ENCODE results near the gene MPC1. TPM values are rescaled to one million over a fixed set of nuclear protein-coding genes. Genes with fewer than 3 reads are reported as not detected.
"Not testable (repeated sequence)": the region's sequence is repeated elsewhere in the genome, so short reads cannot be mapped to it uniquely, and the experiment has no call there.

MPC1 gene
- total RNA-seq, 1 donor: 23.5 TPM

DNA sequence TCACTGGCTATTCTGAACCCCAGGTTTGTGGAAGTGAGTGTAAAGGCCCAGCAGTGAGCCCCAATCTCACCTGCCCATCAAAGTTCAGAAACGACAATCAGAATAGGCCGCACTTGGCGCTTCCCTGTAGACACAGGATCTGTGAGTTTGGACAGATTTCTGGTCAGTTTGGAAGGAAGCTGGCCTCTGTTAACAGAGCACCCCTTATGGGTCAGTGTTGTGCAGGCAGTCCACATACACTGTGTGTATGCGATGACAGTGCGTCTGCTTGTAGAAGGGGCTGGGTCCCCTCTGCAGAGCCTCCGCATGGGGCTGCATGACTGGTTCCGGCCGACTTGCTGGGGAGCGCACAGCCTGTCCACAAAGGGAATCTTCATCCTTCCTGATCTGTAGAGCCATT is 3.4 kb upstream of the MPC1 start:
- no peaks in the 10 kb centered on the region for H4K20me1 ChIP-seq (ENCODE audit: insufficient read depth, low read length)
- H3K4me2 ChIP-seq (ENCODE audit: insufficient read depth, low read length): no peak overlapping the region
- H3K4me3 ChIP-seq (ENCODE audit: insufficient read depth, low read length): no peak overlapping the region
- peaks cover 5% of the 10 kb centered on the region for H3K79me2 ChIP-seq (ENCODE audit: insufficient read depth, low read length)
- no peaks in the 10 kb centered on the region for H3K9me3 ChIP-seq (ENCODE audit: low read depth, low read length)
- H2AFZ ChIP-seq (ENCODE audit: low read length): no peak overlapping the region
- H3K4me1 ChIP-seq (ENCODE audit: insufficient read depth, low read length): no peaks in the 10 kb centered on the region
- H3K36me3 ChIP-seq (ENCODE audit: insufficient read depth, low read length): no peaks in the 10 kb centered on the region
- H3K27ac ChIP-seq (ENCODE audit: low read depth, low read length): no peak overlapping the region
- H3K27me3 ChIP-seq (ENCODE audit: insufficient read depth, low read length): no peaks in the 10 kb centered on the region
- no peak for DNase-seq (ENCODE audit: insufficient read length, low spot score, missing footprints)
- TF ChIP-seq, protein P1, sequence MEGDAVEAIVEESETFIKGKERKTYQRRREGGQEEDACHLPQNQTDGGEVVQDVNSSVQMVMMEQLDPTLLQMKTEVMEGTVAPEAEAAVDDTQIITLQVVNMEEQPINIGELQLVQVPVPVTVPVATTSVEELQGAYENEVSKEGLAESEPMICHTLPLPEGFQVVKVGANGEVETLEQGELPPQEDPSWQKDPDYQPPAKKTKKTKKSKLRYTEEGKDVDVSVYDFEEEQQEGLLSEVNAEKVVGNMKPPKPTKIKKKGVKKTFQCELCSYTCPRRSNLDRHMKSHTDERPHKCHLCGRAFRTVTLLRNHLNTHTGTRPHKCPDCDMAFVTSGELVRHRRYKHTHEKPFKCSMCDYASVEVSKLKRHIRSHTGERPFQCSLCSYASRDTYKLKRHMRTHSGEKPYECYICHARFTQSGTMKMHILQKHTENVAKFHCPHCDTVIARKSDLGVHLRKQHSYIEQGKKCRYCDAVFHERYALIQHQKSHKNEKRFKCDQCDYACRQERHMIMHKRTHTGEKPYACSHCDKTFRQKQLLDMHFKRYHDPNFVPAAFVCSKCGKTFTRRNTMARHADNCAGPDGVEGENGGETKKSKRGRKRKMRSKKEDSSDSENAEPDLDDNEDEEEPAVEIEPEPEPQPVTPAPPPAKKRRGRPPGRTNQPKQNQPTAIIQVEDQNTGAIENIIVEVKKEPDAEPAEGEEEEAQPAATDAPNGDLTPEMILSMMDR (IDR thresholded peaks at IDR 0.05; ENCODE audit: extremely low read depth, low read depth, low read length): no peak

DNA sequence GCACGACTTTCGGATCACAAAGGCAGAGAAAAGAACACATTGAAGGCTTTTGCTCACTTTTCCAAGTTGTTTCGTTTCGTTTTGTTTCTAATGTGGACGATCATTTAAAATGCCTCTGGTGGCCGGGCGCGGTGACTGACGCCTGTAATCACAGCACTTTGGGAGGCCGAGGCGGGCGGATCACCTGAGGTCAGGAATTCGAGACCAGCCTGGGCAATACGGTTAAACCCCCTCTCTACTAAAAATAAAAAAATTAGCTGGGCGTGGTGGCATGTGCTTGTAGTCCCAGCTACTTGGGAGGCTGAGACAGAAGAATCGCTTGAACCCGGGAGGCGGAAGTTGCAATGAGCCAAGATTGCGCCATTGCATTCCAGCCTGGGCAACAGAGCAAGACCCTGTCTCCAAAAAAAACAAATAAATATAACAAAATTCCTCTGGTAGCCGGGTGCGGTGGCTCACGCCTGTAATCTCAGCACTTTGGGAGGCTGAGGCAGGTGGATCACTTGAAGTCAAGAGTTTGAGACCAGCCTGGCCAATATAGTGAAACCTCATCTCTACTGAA is 1.1 kb upstream of the MPC1 start:
- peak overlapping the region; percentile 97 for H2AFZ ChIP-seq (ENCODE audit: low read length)
- H3K4me1 ChIP-seq (ENCODE audit: insufficient read depth, low read length); H3K27me3 ChIP-seq (ENCODE audit: insufficient read depth, low read length); H3K36me3 ChIP-seq (ENCODE audit: insufficient read depth, low read length); H3K9me3 ChIP-seq (ENCODE audit: low read depth, low read length); DNase-seq (ENCODE audit: insufficient read length, low spot score, missing footprints); H4K20me1 ChIP-seq (ENCODE audit: insufficient read depth, low read length): not testable (repeated sequence)
- H3K27ac ChIP-seq (ENCODE audit: low read depth, low read length): peak overlapping the region; percentile 85
- peaks cover 10% of the 10 kb centered on the region for H3K79me2 ChIP-seq (ENCODE audit: insufficient read depth, low read length)
- peak overlapping the region; percentile 99 for H3K4me2 ChIP-seq (ENCODE audit: insufficient read depth, low read length)
- peak overlapping the region; percentile 92 for H3K4me3 ChIP-seq (ENCODE audit: insufficient read depth, low read length)

DNA sequence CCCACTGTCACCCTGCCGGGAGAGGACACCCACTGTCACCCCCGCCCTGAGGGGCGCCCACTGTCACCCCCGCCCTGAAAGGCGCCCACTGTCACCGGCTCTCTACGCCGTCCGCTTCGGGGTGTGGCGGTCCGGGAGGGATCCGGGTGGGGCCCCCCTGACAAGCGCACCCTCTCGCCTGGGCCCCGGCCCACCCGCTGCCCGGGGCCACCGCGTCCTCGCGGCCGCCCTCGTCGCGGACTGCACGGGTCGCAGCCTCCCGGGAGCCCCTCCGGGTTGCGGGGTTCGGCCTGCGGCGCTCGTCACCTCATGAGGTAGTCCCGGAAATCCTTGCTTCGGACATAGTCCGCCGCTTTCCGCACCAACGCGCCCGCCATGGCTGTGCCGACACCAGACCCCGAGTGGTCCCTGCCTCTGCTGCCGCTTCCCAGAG is 224 bp downstream of the MPC1 start:
- Histone ChIP-seq H2AFZ (ENCODE audit: low read length) (peak overlapping the region; percentile 87), H3K27ac (ENCODE audit: low read depth, low read length) (peak overlapping the region; percentile 85)
- TF ChIP-seq, protein P1 (IDR thresholded peaks at IDR 0.05; ENCODE audit: extremely low read depth, low read depth, low read length): no peak

DNA sequence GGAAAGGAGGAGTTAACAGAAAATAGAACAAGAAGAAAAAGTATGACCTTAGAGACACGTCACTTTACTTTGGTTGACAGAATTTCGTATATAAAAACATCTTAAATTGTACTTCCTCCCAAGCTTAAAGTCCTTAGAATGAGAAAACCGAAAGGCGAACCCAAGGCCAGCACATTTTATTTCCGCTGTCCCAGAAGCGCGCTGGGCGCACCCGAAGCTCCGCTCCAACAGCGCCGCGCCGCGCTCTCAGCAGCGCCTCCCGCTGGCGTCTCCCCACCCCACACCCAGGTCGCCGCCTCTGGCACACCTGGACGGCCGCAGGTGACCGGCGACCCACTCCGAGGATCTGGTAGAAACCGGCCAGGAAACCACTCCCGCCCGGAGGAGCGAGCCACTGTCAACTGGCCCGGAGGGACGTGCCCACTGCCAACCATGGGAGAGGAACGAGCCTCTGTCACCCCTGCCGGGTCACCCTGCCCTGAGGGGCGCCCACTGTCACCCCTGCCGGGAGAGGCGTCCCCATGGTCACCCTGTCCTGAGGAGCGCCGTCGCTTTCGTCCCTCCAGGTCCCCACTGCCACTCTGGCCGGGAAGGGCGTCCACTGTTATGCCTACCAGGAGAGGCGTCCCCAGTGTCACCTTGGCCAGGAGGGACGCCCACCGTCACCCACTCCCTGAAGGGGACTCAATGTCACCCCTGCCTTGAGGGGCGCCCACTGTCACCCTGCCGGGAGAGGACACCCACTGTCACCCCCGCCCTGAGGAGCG is 824 bp downstream of the MPC1 start:
- Histone ChIP-seq H3K79me2 (ENCODE audit: insufficient read depth, low read length) (peaks cover 10% of the 10 kb centered on the region), H3K27me3 (ENCODE audit: insufficient read depth, low read length) (no peaks in the 10 kb centered on the region), H3K4me2 (ENCODE audit: insufficient read depth, low read length) (peak overlapping the region; percentile 99), H3K4me1 (ENCODE audit: insufficient read depth, low read length) (no peaks in the 10 kb centered on the region), H3K4me3 (ENCODE audit: insufficient read depth, low read length) (peak overlapping the region; percentile 92), H4K20me1 (ENCODE audit: insufficient read depth, low read length) (no peaks in the 10 kb centered on the region), H3K27ac (ENCODE audit: low read depth, low read length) (peak overlapping the region; percentile 85), H3K9me3 (ENCODE audit: low read depth, low read length) (no peaks in the 10 kb centered on the region), H3K36me3 (ENCODE audit: insufficient read depth, low read length) (no peaks in the 10 kb centered on the region), H2AFZ (ENCODE audit: low read length) (peak overlapping the region; percentile 87)
- peak; percentile 87 for DNase-seq (ENCODE audit: insufficient read length, low spot score, missing footprints)
- TF ChIP-seq, protein P1 (IDR thresholded peaks at IDR 0.05; ENCODE audit: extremely low read depth, low read depth, low read length): peak; percentile 67

More for the DNA sequence above, 224 bp downstream of the MPC1 start:
- H3K4me1 ChIP-seq (ENCODE audit: insufficient read depth, low read length): no peaks in the 10 kb centered on the region
- DNase-seq (ENCODE audit: insufficient read length, low spot score, missing footprints): no peak
- H4K20me1 ChIP-seq (ENCODE audit: insufficient read depth, low read length): no peaks in the 10 kb centered on the region
- H3K79me2 ChIP-seq (ENCODE audit: insufficient read depth, low read length): peaks cover 10% of the 10 kb centered on the region
- no peaks in the 10 kb centered on the region for H3K9me3 ChIP-seq (ENCODE audit: low read depth, low read length)
- peak overlapping the region; percentile 99 for H3K4me2 ChIP-seq (ENCODE audit: insufficient read depth, low read length)
- H3K36me3 ChIP-seq (ENCODE audit: insufficient read depth, low read length): no peaks in the 10 kb centered on the region
- H3K4me3 ChIP-seq (ENCODE audit: insufficient read depth, low read length): peak overlapping the region; percentile 92
- no peaks in the 10 kb centered on the region for H3K27me3 ChIP-seq (ENCODE audit: insufficient read depth, low read length)
